H1 (cell line): ENCODE results near the gene PCYT2. TPM values are rescaled to one million over a fixed set of nuclear protein-coding genes. Genes with fewer than 3 reads are reported as not detected.

Experiments
- CTCF ChIA-PET: fragments of 300-600 bp; sonication (Branson Sonifier 250); formaldehyde crosslinking; loops from one replicate; lab custom pipeline; 2021; ENCODE audit not compliant: partially characterized antibody; lab: Charles Lee
- POLR2A ChIA-PET: fragments of 300-600 bp; sonication (Branson Sonifier 250); formaldehyde crosslinking; loops from one replicate; lab custom pipeline; 2021; ENCODE audit warnings: inconsistent platforms; ENCODE audit not compliant: partially characterized antibody; lab: Charles Lee
- DNase-seq, 2 experiments: peaks; one replicate each; pipeline versions ENCODE4 v3.0.0 to v3.0.0-alpha.2; 2010 to 2022; ENCODE audit warnings: low spot score in 2 of 2, low read depth in 1 of 2, mixed read lengths in 1 of 2
- FAIRE-seq: peaks from 2 replicates; lab custom pipeline; 2011; peaks lifted over from hg19 to GRCh38; lab: Jason Lieb, UNC
- H2AFZ ChIP-seq: 2 replicates; pipeline ENCODE4 v1.8.1; 2012; ENCODE audit warnings: low read length, inconsistent platforms
- H2AK5ac ChIP-seq: 2 replicates; pipeline ENCODE4 v1.6.1; 2013; ENCODE audit warnings: low read depth, low read length
- H2BK120ac ChIP-seq: replicated peaks from 2 replicates; pipeline ENCODE3; 2013; ENCODE audit warnings: low read depth, low read length, inconsistent platforms
- H2BK12ac ChIP-seq: 2 replicates; pipeline ENCODE4 v1.6.1; 2013; ENCODE audit warnings: low read depth, low read length
- H2BK15ac ChIP-seq: 2 replicates; pipeline ENCODE4 v1.6.1; 2013; ENCODE audit warnings: low read length
- H2BK20ac ChIP-seq: 2 replicates; pipeline ENCODE4 v1.6.1; 2013; ENCODE audit warnings: low read length
- H2BK5ac ChIP-seq: 2 replicates; pipeline ENCODE4 v1.6.1; 2013; ENCODE audit warnings: low read depth, low read length
- H3K14ac ChIP-seq: 2 replicates; pipeline ENCODE4 v1.6.1; 2013; ENCODE audit warnings: inconsistent platforms; ENCODE audit not compliant: insufficient read length
- H3K18ac ChIP-seq: 2 replicates; pipeline ENCODE4 v1.6.1; 2013; ENCODE audit warnings: low read length; ENCODE audit errors: extremely low read depth
- H3K23ac ChIP-seq: 2 replicates; pipeline ENCODE4 v1.6.1; 2013; ENCODE audit warnings: inconsistent platforms; ENCODE audit not compliant: insufficient read length
- H3K23me2 ChIP-seq: 2 replicates; pipeline ENCODE4 v1.6.1; 2013; ENCODE audit warnings: low read depth, low read length
- H3K27ac ChIP-seq: 2 replicates; pipeline ENCODE4 v1.6.1; 2011; ENCODE audit warnings: low read depth, low read length, inconsistent platforms
- H3K27me3 ChIP-seq, 4 experiments: replicated peaks in 1 of 4; 1 replicate in 1 of 4; 2 replicates in 3 of 4; pipeline versions ENCODE4 v1.6.1 to v1.8.1; 2011 to 2013; ENCODE audit warnings: low read length in 3 of 4, mild to moderate bottlenecking in 3 of 4, inconsistent platforms in 2 of 4, mixed read lengths in 2 of 4, moderate library complexity in 1 of 4; ENCODE audit not compliant: control insufficient read depth in 3 of 4, insufficient read depth in 3 of 4; ENCODE audit errors: extremely low read depth in 1 of 4
- H3K36me3 ChIP-seq, 4 experiments: 2 replicates each; pipeline versions ENCODE4 v1.6.1 to v1.8.1; 2011 to 2013; ENCODE audit warnings: mild to moderate bottlenecking in 4 of 4, low read length in 3 of 4, moderate library complexity in 2 of 4, control low read depth in 1 of 4, inconsistent platforms in 1 of 4; ENCODE audit not compliant: insufficient read depth in 4 of 4, control insufficient read depth in 2 of 4
- H3K4ac ChIP-seq: replicated peaks from 2 replicates; pipeline ENCODE3; 2013; ENCODE audit warnings: low read length, low read depth, mixed read lengths, inconsistent platforms; ENCODE audit not compliant: insufficient read length
- H3K4me1 ChIP-seq, 4 experiments: replicated peaks in 1 of 4; 1 replicate in 1 of 4; 2 replicates in 3 of 4; pipeline versions ENCODE4 v1.6.1 to v1.8.1; 2011 to 2013; ENCODE audit warnings: low read length in 3 of 4, inconsistent platforms in 2 of 4, mixed read lengths in 1 of 4; ENCODE audit not compliant: insufficient read depth in 4 of 4, control insufficient read depth in 3 of 4
- H3K4me2 ChIP-seq, 2 experiments: 2 replicates each; pipeline versions ENCODE4 v1.6.1 to v1.8.1; 2011 to 2013; ENCODE audit warnings: low read depth in 2 of 2, low read length in 2 of 2, control low read depth in 1 of 2, inconsistent platforms in 1 of 2, mild to moderate bottlenecking in 1 of 2; ENCODE audit not compliant: insufficient read depth in 1 of 2
- H3K4me3 ChIP-seq, 4 experiments: fragments of 200-600, 300-600 bp in 1 of 4; sonication (generic), shearing (Covaris generic), sonication (Bioruptor Twin) in 1 of 4; 2 replicates each; pipeline versions ENCODE4 v1.5.1 to v1.8.1; 2011 to 2016; ENCODE audit warnings: low read length in 4 of 4, low read depth in 3 of 4, control low read depth in 2 of 4, inconsistent platforms in 2 of 4, mild to moderate bottlenecking in 2 of 4, mixed read lengths in 1 of 4, moderate library complexity in 1 of 4; ENCODE audit not compliant: insufficient read depth in 2 of 4; ENCODE audit errors: extremely low read depth in 1 of 4
- H3K56ac ChIP-seq: replicated peaks from 2 replicates; pipeline ENCODE3; 2013; ENCODE audit warnings: low read depth, mild to moderate bottlenecking, mixed read lengths, low read length, inconsistent platforms; ENCODE audit not compliant: insufficient read length
- H3K79me1 ChIP-seq: 2 replicates; pipeline ENCODE4 v1.6.1; 2013; ENCODE audit warnings: low read depth, low read length, control low read depth
- H3K79me2 ChIP-seq, 2 experiments: 2 replicates each; pipeline versions ENCODE4 v1.6.1 to v1.8.1; 2012 to 2013; ENCODE audit warnings: low read length in 2 of 2, mild to moderate bottlenecking in 2 of 2, inconsistent platforms in 1 of 2; ENCODE audit not compliant: insufficient read depth in 2 of 2, control insufficient read depth in 1 of 2
- H3K9ac ChIP-seq, 4 experiments: replicated peaks in 1 of 4; 1 replicate in 1 of 4; 2 replicates in 3 of 4; pipeline versions ENCODE4 v1.6.1 to v1.8.1; 2011 to 2013; ENCODE audit warnings: low read depth in 3 of 4, low read length in 3 of 4, control low read depth in 2 of 4, mild to moderate bottlenecking in 2 of 4, moderate library complexity in 2 of 4, inconsistent platforms in 1 of 4; ENCODE audit errors: extremely low read depth in 1 of 4
- H3K9me3 ChIP-seq, 2 experiments: 2 replicates each; pipeline versions ENCODE4 v1.6.1 to v1.8.1; 2012 to 2013; ENCODE audit warnings: mild to moderate bottlenecking in 2 of 2, moderate library complexity in 2 of 2, control low read depth in 1 of 2, inconsistent platforms in 1 of 2, low read depth in 1 of 2, low read length in 1 of 2, mixed read lengths in 1 of 2; ENCODE audit not compliant: insufficient read depth in 2 of 2
- H4K20me1 ChIP-seq, 2 experiments: replicated peaks in 1 of 2; 2 replicates each; pipeline versions ENCODE3 to v1.8.1; 2011 to 2013; ENCODE audit warnings: inconsistent platforms in 2 of 2, low read length in 2 of 2, mild to moderate bottlenecking in 1 of 2; ENCODE audit not compliant: insufficient read depth in 2 of 2, control insufficient read depth in 1 of 2
- H4K5ac ChIP-seq: 2 replicates; pipeline ENCODE4 v1.6.1; 2013; ENCODE audit warnings: low read length, low read depth, mixed read lengths, inconsistent platforms; ENCODE audit not compliant: insufficient read length
- H4K8ac ChIP-seq: 2 replicates; pipeline ENCODE4 v1.8.0; 2013; ENCODE audit warnings: mild to moderate bottlenecking, moderate library complexity, low read length, inconsistent platforms; ENCODE audit not compliant: insufficient read depth; ENCODE audit errors: extremely low read depth
- H4K91ac ChIP-seq: replicated peaks from 2 replicates; pipeline ENCODE3; 2013; ENCODE audit warnings: low read length, mixed read lengths, inconsistent platforms; ENCODE audit not compliant: insufficient read length
- ATF2 ChIP-seq: IDR thresholded peaks from 2 replicates; pipeline ENCODE4 v1.6.1; 2012; ENCODE audit warnings: low read length, inconsistent platforms
- BRCA1 ChIP-seq: IDR thresholded peaks from 2 replicates; pipeline ENCODE4 v1.6.1; 2012; ENCODE audit warnings: low read depth, low read length, improper control_type of control experiment
- CBX5 ChIP-seq: fragments of 300-800, 300-1000 bp; sonication (generic); IDR thresholded peaks from 2 replicates; pipeline ENCODE4 v1.7.1; 2016; ENCODE audit warnings: antibody characterized with exemption, low read length, low read depth
- CEBPB ChIP-seq: IDR thresholded peaks from 2 replicates; pipeline ENCODE4 v1.6.1; 2012; ENCODE audit warnings: low read depth, low read length
- CHD1 ChIP-seq: IDR thresholded peaks from 2 replicates; pipeline ENCODE4 v1.6.1; 2012; ENCODE audit warnings: low read depth, low read length, improper control_type of control experiment
- CHD2 ChIP-seq: IDR thresholded peaks from 2 replicates; pipeline ENCODE4 v1.6.1; 2012; ENCODE audit warnings: low read length, improper control_type of control experiment
- JUND ChIP-seq: IDR thresholded peaks from 2 replicates; pipeline ENCODE4 v1.6.1; 2011; ENCODE audit warnings: mild to moderate bottlenecking, improper control_type of control experiment, low read length
- SIN3A ChIP-seq, 2 experiments: IDR thresholded peaks in 1 of 2; conservative IDR thresholded peaks in 1 of 2; 2 replicates each; pipeline ENCODE4 v1.6.1; 2011 to 2012; ENCODE audit warnings: low read length in 2 of 2, improper control_type of control experiment in 1 of 2, low read depth in 1 of 2, mild to moderate bottlenecking in 1 of 2
- SIRT6 ChIP-seq: IDR thresholded peaks from one replicate; pipeline ENCODE4 v1.7.1; 2012; ENCODE audit warnings: low read length, inconsistent platforms
- SRF ChIP-seq: IDR thresholded peaks from 2 replicates; pipeline ENCODE4 v1.6.1; 2011; ENCODE audit warnings: mild to moderate bottlenecking, low read depth, low read length, moderate library complexity
- WGBS, 2 experiments: shearing (Covaris generic) in 1 of 2; methylation state at CpG; one replicate each; pipeline versions ENCODE4 v1.1.6 to v1.1.7; 2013 to 2015; ENCODE audit warnings: low lambda C conversion rate in 2 of 2, mixed read lengths in 2 of 2, inconsistent platforms in 1 of 2, low coverage in 1 of 2, missing lambda C conversion rate in 1 of 2; ENCODE audit not compliant: insufficient replicate concordance in 2 of 2, insufficient coverage in 1 of 2, insufficient read length in 1 of 2; ENCODE audit errors: extremely low coverage in 1 of 2, missing lambda C conversion rate in 1 of 2; 5-methylcytosine and 5-hydroxymethylcytosine counted together
- polyA plus RNA-seq, 7 experiments: library from polyadenylated mRNA; depleted of rRNA in 3 of 7; stranded (reverse) in 5 of 7; unstranded in 2 of 7; fragments of >200 nt in 5 of 7; fragments of 200-250 nt in 2 of 7; gene quantifications; 1 replicate in 5 of 7; 2 replicates in 1 of 7; 4 replicates in 1 of 7; pipeline versions ENCODE4 v1.2.1 to v1.2.3, GENCODE V29; 2011 to 2013; ENCODE audit warnings: missing spikeins in 2 of 7, mixed read lengths in 2 of 7
- total RNA-seq: library from RNA; stranded (reverse); fragmentation: NEBNext Ultra II Directional; extraction: Animal tissue kit (Norgen Biotek cat#: 25700); gene quantifications from 2 replicates; pipeline ENCODE4 v1.2.1, GENCODE V29; 2021

The PCYT2 gene
- total and polyA plus RNA-seq, 2 of the 8 experiments (the other 6 are each of a cell fraction or from before 2014, with no cell fraction given): 29.9 to 31.3 TPM

- no peak overlapping the region for H3K56ac ChIP-seq
- H4K8ac ChIP-seq: no peak overlapping the region
- H2BK12ac ChIP-seq: 0 out of 2 replicates have a peak overlapping the region, but pooled peaks have one; percentile 9
- 90% methylated on average over 29 of the region's 32 CpGs; no CpG with 5 or more reads in 1 of the 2 experiments for WGBS, 2 experiments
- H4K5ac ChIP-seq: no peak overlapping the region
- no peak overlapping the region for H3K18ac ChIP-seq
- H3K27me3 ChIP-seq: peaks cover 0 to 4% (median 2%) of the 10 kb centered on the region in 4 experiments; a peak in 2 of 7 replicates
- FAIRE-seq: no peak
- ChIA-PET POLR2A (interaction anchor here (0.5 to 8.7 kb wide), 7 partner anchors 9 to 144 kb away, joined by 3 to 135 read pairs (median 4); partner anchors contain the start of genes MAFG and NPB), CTCF (interaction anchor here (0.9 to 2.5 kb wide), 6 partner anchors 13 to 293 kb away, joined by 3 to 8 read pairs (median 5); partner anchors contain the start of gene NOTUM)
- H3K14ac ChIP-seq: no peak overlapping the region
- H3K9ac ChIP-seq: no peak overlapping the region
- peaks cover 8 to 25% (median 19%) of the 10 kb centered on the region in 4 experiments for H3K36me3 ChIP-seq
- H4K20me1 ChIP-seq: peaks cover 6 to 45% of the 10 kb centered on the region in 2 experiments
- no peak overlapping the region for H2BK15ac ChIP-seq
- H2AFZ ChIP-seq: no peak overlapping the region
- H3K23me2 ChIP-seq: peaks cover 11% of the 10 kb centered on the region
- DNase-seq: no peak
- H3K79me2 ChIP-seq: peaks cover 0 to 10% of the 10 kb centered on the region in 2 experiments; a peak in 2 of 4 replicates
- no peak for TF ChIP-seq SIRT6
- no peak for TF ChIP-seq JUND
- no peak for TF ChIP-seq CEBPB
- TF ChIP-seq CHD2: no peak
- no peak for TF ChIP-seq CHD1
- TF ChIP-seq CBX5: no peak
- TF ChIP-seq BRCA1: no peak
- no peak for TF ChIP-seq SIN3A (conservative IDR thresholded peaks at IDR 0.05 in 1 of 2, IDR thresholded peaks at IDR 0.05 in 1 of 2; ENCODE audit: low read depth in 1 of 2, low read length in 2 of 2)
- TF ChIP-seq SRF: no peak
- TF ChIP-seq ATF2: no peak
- no peaks in the 10 kb centered on the region for H3K9me3 ChIP-seq
- H2BK5ac ChIP-seq: 0 out of 2 replicates have a peak overlapping the region, but pooled peaks have one; percentile 18
- peaks cover 2% of the 10 kb centered on the region for H3K79me1 ChIP-seq
- H3K4me1 ChIP-seq: peaks cover 0 to 18% (median 8%) of the 10 kb centered on the region in 4 experiments; a peak in 6 of 7 replicates
- H3K4ac ChIP-seq: no peak overlapping the region
- no peak overlapping the region for H3K23ac ChIP-seq
- no peak overlapping the region for H3K4me2 ChIP-seq
- H3K4me3 ChIP-seq: no peak overlapping the region
- no peak overlapping the region for H2BK120ac ChIP-seq
- H4K91ac ChIP-seq: no peak overlapping the region
- no peak overlapping the region for H2AK5ac ChIP-seq
- no peak overlapping the region for H2BK20ac ChIP-seq
- H3K27ac ChIP-seq: no peak overlapping the region
Measured at GRCh38 chr17:81912441-81913309, 1.5 kb upstream of the PCYT2 start.
